Parathyroid adenoma (tissue), 2 donors: ENCODE data around the gene TDO2.

ENCODE experiments used
- H2AFZ ChIP-seq: fragments of 300-600 bp; sonication (generic); one replicate; pipeline ENCODE4 v1.7.0; 2017; ENCODE audit warnings: antibody characterized with exemption, mild to moderate bottlenecking
- H3K27ac ChIP-seq: fragments of 300-600 bp; sonication (generic); one replicate; pipeline ENCODE4 v1.7.0; 2017
- H3K27me3 ChIP-seq: fragments of 300-600 bp; sonication (generic); one replicate; pipeline ENCODE4 v1.7.0; 2017; ENCODE audit warnings: low read length; ENCODE audit not compliant: control insufficient read depth, insufficient read depth
- H3K36me3 ChIP-seq: fragments of 300-600 bp; sonication (generic); one replicate; pipeline ENCODE4 v1.7.0; 2017; ENCODE audit warnings: low read length; ENCODE audit not compliant: control insufficient read depth, insufficient read depth
- H3K4me1 ChIP-seq: fragments of 300-600 bp; sonication (generic); one replicate; pipeline ENCODE4 v1.7.0; 2017; ENCODE audit warnings: control low read depth
- H3K4me2 ChIP-seq: fragments of 300-600 bp; sonication (generic); one replicate; pipeline ENCODE4 v1.7.0; 2017; ENCODE audit warnings: low read length
- H3K4me3 ChIP-seq: fragments of 300-600 bp; sonication (generic); one replicate; pipeline ENCODE4 v1.7.0; 2017; ENCODE audit warnings: low read depth, low read length
- H3K79me2 ChIP-seq: fragments of 300-600 bp; sonication (generic); one replicate; pipeline ENCODE4 v1.7.0; 2017; ENCODE audit warnings: control low read depth
- H3K9ac ChIP-seq: fragments of 300-600 bp; sonication (generic); one replicate; pipeline ENCODE4 v1.7.0; 2017; ENCODE audit warnings: mild to moderate bottlenecking
- H3K9me3 ChIP-seq: fragments of 300-600 bp; sonication (generic); one replicate; pipeline ENCODE4 v1.7.0; 2017; ENCODE audit warnings: low read length; ENCODE audit not compliant: control insufficient read depth
- CTCF ChIP-seq: fragments of 300-600 bp; sonication (generic); IDR thresholded peaks from one replicate; pipeline ENCODE4 v1.7.0; 2017; ENCODE audit warnings: antibody characterized with exemption, mild to moderate bottlenecking
- donor health status: primary hyperparathyroidism.

The TDO2 gene

GRCh38 chr4:155966171-155966570, 62.7 kb downstream of the TDO2 start:
- H3K27ac ChIP-seq, result no peak overlapping the region
- no peaks in the 10 kb centered on the region for H3K4me1 ChIP-seq
- H2AFZ ChIP-seq, result no peak overlapping the region
- no peak for TF ChIP-seq CTCF
- no peak overlapping the region for H3K4me3 ChIP-seq
- no peaks in the 10 kb centered on the region for H3K27me3 ChIP-seq
- H3K79me2 ChIP-seq, result no peaks in the 10 kb centered on the region
- H3K4me2 ChIP-seq, result no peak overlapping the region
- H3K9me3 ChIP-seq, result no peaks in the 10 kb centered on the region
- no peaks in the 10 kb centered on the region for H3K36me3 ChIP-seq
- H3K9ac ChIP-seq, result no peak overlapping the region

GRCh38 chr4:155966731-155967395, 63.4 kb downstream of the TDO2 start:
- Histone ChIP-seq H3K4me2 (no peak overlapping the region), H3K79me2 (no peaks in the 10 kb centered on the region), H3K4me1 (no peaks in the 10 kb centered on the region), H3K4me3 (no peak overlapping the region), H3K27me3 (peaks cover 3% of the 10 kb centered on the region), H3K9me3 (no peaks in the 10 kb centered on the region), H2AFZ (no peak overlapping the region), H3K36me3 (no peaks in the 10 kb centered on the region), H3K9ac (no peak overlapping the region), H3K27ac (no peak overlapping the region)
- TF ChIP-seq CTCF, result no peak
